ENCODE measurements around the gene MANF.

The MANF gene

GRCh38 chr3:51422211-51422610, 37.1 kb downstream of the MANF start:
- H3K9ac ChIP-seq (ENCODE audit: low read depth in 1 of 2, low read length in 2 of 2), result no peak overlapping the region
- no peaks in the 10 kb centered on the region for H3K4me1 ChIP-seq (ENCODE audit: control insufficient read depth in 2 of 2, insufficient read depth in 2 of 2, low read length in 2 of 2)
- H3K27me3 ChIP-seq (ENCODE audit: control insufficient read depth in 2 of 2, insufficient read depth in 2 of 2, low read length in 2 of 2), result no peaks in the 10 kb centered on the region
- H3K36me3 ChIP-seq (ENCODE audit: control insufficient read depth in 2 of 2, insufficient read depth in 2 of 2, low read length in 2 of 2), result peaks cover 39 to 49% of the 10 kb centered on the region in 2 donors
- H3K4me3 ChIP-seq (ENCODE audit: low read length in 2 of 2), result no peak overlapping the region
- H3K27ac ChIP-seq (ENCODE audit: low read depth in 2 of 2, low read length in 2 of 2), result no peak overlapping the region
- H3K9me3 ChIP-seq (ENCODE audit: control insufficient read depth in 2 of 2, low read length in 2 of 2), result no peaks in the 10 kb centered on the region

DNA sequence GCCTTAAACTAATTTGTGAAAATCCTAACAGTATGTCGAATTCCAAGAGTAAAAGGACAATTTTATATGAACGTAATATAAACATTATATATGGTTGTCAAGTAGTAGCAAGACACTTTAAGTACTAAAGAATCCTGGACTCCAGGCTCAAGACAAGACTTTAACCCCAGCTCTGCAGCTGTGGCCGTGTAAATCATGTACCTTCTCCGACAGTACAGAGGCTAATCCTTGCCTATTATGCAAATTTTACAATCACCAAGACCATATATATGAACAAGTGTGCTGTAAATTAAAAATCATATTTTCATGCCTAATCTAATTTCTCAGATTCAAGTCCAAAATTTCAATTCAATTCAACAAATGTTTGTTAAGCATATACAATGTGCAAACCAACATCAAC, 41.8 kb downstream of the MANF start:
- H3K9ac ChIP-seq (ENCODE audit: low read depth in 1 of 2, low read length in 2 of 2), result no peak overlapping the region
- H3K27ac ChIP-seq (ENCODE audit: low read depth in 2 of 2, low read length in 2 of 2), result no peak overlapping the region
- H3K9me3 ChIP-seq (ENCODE audit: control insufficient read depth in 2 of 2, low read length in 2 of 2), result no peaks in the 10 kb centered on the region
- no peaks in the 10 kb centered on the region for H3K27me3 ChIP-seq (ENCODE audit: control insufficient read depth in 2 of 2, insufficient read depth in 2 of 2, low read length in 2 of 2)
- no peaks in the 10 kb centered on the region for H3K4me1 ChIP-seq (ENCODE audit: control insufficient read depth in 2 of 2, insufficient read depth in 2 of 2, low read length in 2 of 2)
- no peak overlapping the region for H3K4me3 ChIP-seq (ENCODE audit: low read length in 2 of 2)
- H3K36me3 ChIP-seq (ENCODE audit: control insufficient read depth in 2 of 2, insufficient read depth in 2 of 2, low read length in 2 of 2), result peaks cover 25 to 48% of the 10 kb centered on the region in 2 donors

GRCh38 chr3:51429138-51429537, 44.0 kb downstream of the MANF start:
- peaks cover 19 to 48% of the 10 kb centered on the region in 2 donors for H3K36me3 ChIP-seq (ENCODE audit: control insufficient read depth in 2 of 2, insufficient read depth in 2 of 2, low read length in 2 of 2)
- H3K9me3 ChIP-seq (ENCODE audit: control insufficient read depth in 2 of 2, low read length in 2 of 2), result no peaks in the 10 kb centered on the region
- H3K9ac ChIP-seq (ENCODE audit: low read depth in 1 of 2, low read length in 2 of 2), result no peak overlapping the region
- H3K27ac ChIP-seq (ENCODE audit: low read depth in 2 of 2, low read length in 2 of 2), result no peak overlapping the region
- no peaks in the 10 kb centered on the region for H3K4me1 ChIP-seq (ENCODE audit: control insufficient read depth in 2 of 2, insufficient read depth in 2 of 2, low read length in 2 of 2)
- no peaks in the 10 kb centered on the region for H3K27me3 ChIP-seq (ENCODE audit: control insufficient read depth in 2 of 2, insufficient read depth in 2 of 2, low read length in 2 of 2)
- no peak overlapping the region for H3K4me3 ChIP-seq (ENCODE audit: low read length in 2 of 2)

- peaks cover 11 to 33% of the 10 kb centered on the region in 2 donors for H3K36me3 ChIP-seq (ENCODE audit: control insufficient read depth in 2 of 2, insufficient read depth in 2 of 2, low read length in 2 of 2)
- H3K4me3 ChIP-seq (ENCODE audit: low read length in 2 of 2), result no peak overlapping the region
- no peak overlapping the region for H3K9ac ChIP-seq (ENCODE audit: low read depth in 1 of 2, low read length in 2 of 2)
- no peaks in the 10 kb centered on the region for H3K27me3 ChIP-seq (ENCODE audit: control insufficient read depth in 2 of 2, insufficient read depth in 2 of 2, low read length in 2 of 2)
- no peaks in the 10 kb centered on the region for H3K9me3 ChIP-seq (ENCODE audit: control insufficient read depth in 2 of 2, low read length in 2 of 2)
- no peak overlapping the region for H3K27ac ChIP-seq (ENCODE audit: low read depth in 2 of 2, low read length in 2 of 2)
- no peaks in the 10 kb centered on the region for H3K4me1 ChIP-seq (ENCODE audit: control insufficient read depth in 2 of 2, insufficient read depth in 2 of 2, low read length in 2 of 2)
Measured at GRCh38 chr3:51434110-51434509, 49.0 kb downstream of the MANF start.

- Histone ChIP-seq H3K4me3 (ENCODE audit: low read length in 2 of 2) (no peak overlapping the region), H3K27ac (ENCODE audit: low read depth in 2 of 2, low read length in 2 of 2) (no peak overlapping the region), H3K9ac (ENCODE audit: low read depth in 1 of 2, low read length in 2 of 2) (no peak overlapping the region), H3K36me3 (ENCODE audit: control insufficient read depth in 2 of 2, insufficient read depth in 2 of 2, low read length in 2 of 2) (peaks cover 9 to 30% of the 10 kb centered on the region in 2 donors), H3K4me1 (ENCODE audit: control insufficient read depth in 2 of 2, insufficient read depth in 2 of 2, low read length in 2 of 2) (no peaks in the 10 kb centered on the region), H3K9me3 (ENCODE audit: control insufficient read depth in 2 of 2, low read length in 2 of 2) (no peaks in the 10 kb centered on the region), H3K27me3 (ENCODE audit: control insufficient read depth in 2 of 2, insufficient read depth in 2 of 2, low read length in 2 of 2) (no peaks in the 10 kb centered on the region)
Measured at GRCh38 chr3:51434746-51435327, 49.7 kb downstream of the MANF start.

GRCh38 chr3:51436998-51437639, 52.0 kb downstream of the MANF start:
- Histone ChIP-seq H3K4me1 (ENCODE audit: control insufficient read depth in 2 of 2, insufficient read depth in 2 of 2, low read length in 2 of 2) (no peaks in the 10 kb centered on the region), H3K9ac (ENCODE audit: low read depth in 1 of 2, low read length in 2 of 2) (no peak overlapping the region), H3K36me3 (ENCODE audit: control insufficient read depth in 2 of 2, insufficient read depth in 2 of 2, low read length in 2 of 2) (peaks cover 19 to 35% of the 10 kb centered on the region in 2 donors), H3K27me3 (ENCODE audit: control insufficient read depth in 2 of 2, insufficient read depth in 2 of 2, low read length in 2 of 2) (no peaks in the 10 kb centered on the region), H3K9me3 (ENCODE audit: control insufficient read depth in 2 of 2, low read length in 2 of 2) (no peaks in the 10 kb centered on the region), H3K27ac (ENCODE audit: low read depth in 2 of 2, low read length in 2 of 2) (no peak overlapping the region), H3K4me3 (ENCODE audit: low read length in 2 of 2) (no peak overlapping the region)
